ENCODE results near the gene HBG1. TPM values are rescaled to one million over a fixed set of nuclear protein-coding genes. Genes with fewer than 3 reads are reported as not detected.
"Not testable (repeated sequence)": the region's sequence is repeated elsewhere in the genome, so short reads cannot be mapped to it uniquely, and the experiment has no call there.

HBG1 gene
- total RNA-seq: 1 to 10 TPM in 1 of 4 donors, not detected in 3; 5.7 TPM

- H3K9me3 ChIP-seq; H3K4me1 ChIP-seq; H3K36me3 ChIP-seq; DNase-seq; H3K27me3 ChIP-seq; H3K4me3 ChIP-seq; intact Hi-C loops (cut with DNase I; ENCODE audit: low total_unique reads); H3K27ac ChIP-seq: not testable (repeated sequence)
Measured at GRCh38 chr11:5249807-5250396, at the start of gene HBG1. TSS of gene HBG1 (minus strand) at chr11:5249857. CDS start at chr11:5249804, 53 bp downstream.

- no peak overlapping the region for H3K27ac ChIP-seq
- no peaks in the 10 kb centered on the region for H3K4me1 ChIP-seq
- no peaks in the 10 kb centered on the region for H3K27me3 ChIP-seq
- no peak overlapping the region for H3K4me3 ChIP-seq
- H3K36me3 ChIP-seq: no peaks in the 10 kb centered on the region
- TF ChIP-seq CTCF (IDR thresholded peaks at IDR 0.05) (no peak), POLR2A (IDR thresholded peaks at IDR 0.05) (no peak)
- no peaks in the 10 kb centered on the region for H3K9me3 ChIP-seq
- intact Hi-C loops (cut with DNase I; ENCODE audit: low total_unique reads): no loop called here
- DNase-seq: no peak
Measured at GRCh38 chr11:5298451-5298850, 48.8 kb upstream of the HBG1 start.

GRCh38 chr11:5297721-5298323 is 48.2 kb upstream of the HBG1 start:
- no peak for DNase-seq
- Histone ChIP-seq H3K27me3 (no peaks in the 10 kb centered on the region), H3K4me3 (no peak overlapping the region), H3K9me3 (no peaks in the 10 kb centered on the region), H3K36me3 (no peaks in the 10 kb centered on the region), H3K4me1 (no peaks in the 10 kb centered on the region), H3K27ac (no peak overlapping the region)
- TF ChIP-seq CTCF (IDR thresholded peaks at IDR 0.05) (no peak), POLR2A (IDR thresholded peaks at IDR 0.05) (no peak)
- intact Hi-C loops (cut with DNase I; ENCODE audit: low total_unique reads): no loop called here

DNA sequence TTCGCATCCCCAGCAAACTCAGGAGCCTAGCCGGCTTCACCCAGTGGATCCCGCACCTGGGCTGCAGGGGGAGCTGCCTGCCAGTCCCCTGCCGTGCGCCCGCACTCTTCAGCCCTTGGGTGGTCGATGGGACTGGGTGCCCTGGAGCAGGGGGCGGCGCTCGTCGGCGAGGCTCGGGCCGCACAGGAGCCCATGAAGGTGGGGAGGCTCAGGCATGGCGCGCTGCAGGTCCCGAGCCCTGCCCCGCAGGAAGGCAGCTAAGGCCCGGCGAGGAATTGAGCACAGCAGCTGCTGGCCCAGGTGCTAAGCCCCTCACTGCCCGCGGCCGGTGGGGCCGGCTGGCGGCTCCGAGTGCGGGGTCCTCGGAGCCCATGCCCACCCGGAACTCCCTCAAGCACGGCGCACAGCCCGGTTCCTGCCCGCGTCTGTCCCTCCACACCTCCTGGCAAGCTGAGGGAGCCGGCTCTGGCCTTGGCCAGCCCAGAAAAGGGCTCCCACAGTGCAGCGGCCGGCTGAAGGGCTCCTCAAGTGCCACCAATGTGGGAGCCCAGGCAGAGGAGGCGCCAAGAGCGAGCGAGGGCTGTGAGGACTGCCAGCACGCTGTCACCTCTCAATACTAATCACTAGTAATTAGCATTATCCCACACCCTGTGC is 44.8 kb upstream of the HBG1 start:
- DNase-seq; H3K27ac ChIP-seq; H3K4me3 ChIP-seq; H3K27me3 ChIP-seq; H3K4me1 ChIP-seq; intact Hi-C loops (cut with DNase I; ENCODE audit: low total_unique reads); H3K9me3 ChIP-seq; H3K36me3 ChIP-seq: not testable (repeated sequence)

DNA sequence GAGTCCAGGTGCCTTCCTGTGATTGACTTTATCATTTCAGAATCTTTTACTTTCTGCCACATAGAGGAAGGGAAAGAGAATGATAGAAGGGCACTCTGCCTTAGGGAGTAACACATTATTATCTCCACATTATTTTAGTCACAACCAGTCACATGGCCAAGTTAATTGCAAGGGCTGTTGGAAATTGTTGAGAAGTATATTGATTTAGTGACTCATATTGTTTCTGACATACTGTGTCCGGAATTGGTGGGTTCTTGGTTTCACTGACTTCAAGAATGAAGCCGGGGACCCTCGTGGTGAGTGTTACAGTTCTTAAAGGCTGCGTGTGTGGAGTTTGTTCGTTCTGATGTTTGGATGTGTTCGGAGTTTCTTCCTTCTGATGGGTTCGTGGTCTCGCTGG is 43.4 kb upstream of the HBG1 start:
- Histone ChIP-seq H3K4me1 (no peaks in the 10 kb centered on the region), H3K9me3 (no peaks in the 10 kb centered on the region), H3K36me3 (no peaks in the 10 kb centered on the region), H3K27ac (no peak overlapping the region), H3K4me3 (no peak overlapping the region), H3K27me3 (no peaks in the 10 kb centered on the region)
- intact Hi-C loops (cut with DNase I; ENCODE audit: low total_unique reads): no loop called here
- no peak for DNase-seq
- TF ChIP-seq POLR2A (IDR thresholded peaks at IDR 0.05) (no peak), CTCF (IDR thresholded peaks at IDR 0.05) (no peak)

GRCh38 chr11:5291207-5291838 is 41.7 kb upstream of the HBG1 start:
- intact Hi-C loops (cut with DNase I; ENCODE audit: low total_unique reads): no loop called here
- Histone ChIP-seq H3K4me3 (no peak overlapping the region), H3K27ac (no peak overlapping the region), H3K27me3 (no peaks in the 10 kb centered on the region), H3K36me3 (no peaks in the 10 kb centered on the region), H3K4me1 (no peaks in the 10 kb centered on the region), H3K9me3 (no peaks in the 10 kb centered on the region)
- DNase-seq: no peak
- no peak for TF ChIP-seq CTCF (IDR thresholded peaks at IDR 0.05)
- no peak for TF ChIP-seq POLR2A (IDR thresholded peaks at IDR 0.05)

Data from uterus (tissue), 4 donors.